Mesenteric fat pad (tissue), 1 donor: Measurements from ENCODE around the gene LRRC36. TPM values are rescaled to one million over a fixed set of nuclear protein-coding genes. Genes with fewer than 3 reads are reported as not detected.

Experiments
- DNase-seq: peaks from one replicate; pipeline ENCODE4 v3.0.0-alpha.2; 2020; ENCODE audit warnings: low spot score
- long read RNA-seq: library from polyadenylated mRNA; unstranded; transcript quantifications from one replicate; pipeline ENCODE4 v2.0.0, GENCODE V29; 2020
- total RNA-seq: library from RNA; stranded (reverse); fragmentation: NEBNext Ultra II Directional; extraction: Animal tissue kit (Norgen Biotek cat#: 25700); gene quantifications from one replicate; pipeline ENCODE4 v1.2.1, GENCODE V29; 2021
- donor health status: DM: yes; HTN: yes; CAD: no.

LRRC36 gene, protein sequence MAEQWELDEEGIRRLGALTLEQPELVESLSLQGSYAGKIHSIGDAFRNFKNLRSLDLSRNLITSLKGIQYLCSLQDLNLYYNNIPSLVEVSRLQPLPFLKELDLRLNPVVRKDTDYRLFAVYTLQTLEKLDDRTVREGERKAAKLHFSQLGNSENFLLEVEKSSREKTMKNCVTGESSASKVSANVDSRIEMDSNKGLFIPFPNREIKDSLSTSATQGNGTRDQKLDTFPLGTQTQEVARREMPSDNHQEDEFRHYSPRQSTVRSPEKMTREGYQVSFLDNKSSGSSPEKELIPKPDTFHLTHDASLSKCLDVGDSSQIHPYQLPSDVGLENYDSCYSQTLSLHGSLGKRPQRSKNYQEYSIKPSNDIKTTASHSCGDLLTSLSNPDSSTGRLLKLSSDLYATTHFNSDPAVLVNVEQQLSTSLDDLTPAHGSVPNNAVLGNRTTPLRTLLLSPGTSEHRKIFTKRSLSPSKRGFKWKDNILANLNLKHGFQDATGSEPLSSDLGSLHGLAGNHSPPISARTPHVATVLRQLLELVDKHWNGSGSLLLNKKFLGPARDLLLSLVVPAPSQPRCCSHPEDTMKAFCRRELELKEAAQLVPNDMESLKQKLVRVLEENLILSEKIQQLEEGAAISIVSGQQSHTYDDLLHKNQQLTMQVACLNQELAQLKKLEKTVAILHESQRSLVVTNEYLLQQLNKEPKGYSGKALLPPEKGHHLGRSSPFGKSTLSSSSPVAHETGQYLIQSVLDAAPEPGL
- 0.22 TPM for total RNA-seq
- long read RNA-seq, partial matches to known transcripts: 0 of 1 reads
- long read RNA-seq, other reads (novel, unspliced or antisense): 1 of 1 reads

DNA sequence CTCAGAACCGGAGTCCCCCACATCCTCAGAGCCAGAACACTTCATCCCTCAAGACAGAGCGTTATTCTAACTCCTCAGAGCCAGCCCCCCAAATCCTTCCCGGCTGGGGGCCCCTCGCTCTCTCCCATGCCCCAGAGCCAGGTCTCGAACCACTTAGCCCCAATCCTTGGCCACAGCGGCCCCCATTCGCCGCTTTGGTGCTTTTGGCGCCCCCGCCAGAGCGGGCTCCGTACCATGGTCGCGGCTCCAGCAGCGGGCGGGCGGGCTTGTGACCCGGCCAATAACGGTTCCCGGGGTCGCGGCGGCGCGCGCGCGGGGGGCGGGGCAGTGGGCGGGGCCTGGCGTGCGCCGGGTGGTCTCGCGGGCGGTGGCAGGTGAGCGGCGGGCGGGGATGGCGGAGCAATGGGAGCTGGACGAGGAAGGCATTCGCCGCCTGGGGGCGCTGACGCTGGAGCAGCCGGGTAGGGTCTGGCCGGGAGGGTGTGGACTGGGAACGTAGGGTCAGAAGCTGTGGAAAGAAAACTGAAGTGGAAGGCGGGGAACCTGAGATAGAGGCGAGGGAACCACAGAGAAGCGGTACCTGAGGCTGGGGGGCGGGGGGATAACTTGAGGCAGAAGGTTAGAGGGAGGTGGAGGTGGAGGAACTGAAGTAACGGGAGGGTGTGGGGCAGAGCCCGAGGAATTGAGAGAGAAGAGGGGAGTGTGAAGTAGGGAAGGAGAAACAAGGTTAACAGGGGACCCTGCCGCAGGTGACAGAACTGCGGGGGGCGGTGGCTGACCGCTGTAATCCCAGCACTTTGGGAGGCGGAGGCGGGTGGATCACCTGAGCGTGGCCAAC is at the start of gene LRRC36, which contains the start of gene KCTD19:
Gene LRRC36, plus strand, starts transcription at position 344 of the 838 bp plus-strand sequence. Its CDS starts 48 bp downstream, at position 392.
Gene KCTD19, minus strand, starts transcription at position 270 of the 838 bp plus-strand sequence. Its CDS starts 34 bp downstream, at position 236.
- DNase-seq: peak; percentile 91

DNA sequence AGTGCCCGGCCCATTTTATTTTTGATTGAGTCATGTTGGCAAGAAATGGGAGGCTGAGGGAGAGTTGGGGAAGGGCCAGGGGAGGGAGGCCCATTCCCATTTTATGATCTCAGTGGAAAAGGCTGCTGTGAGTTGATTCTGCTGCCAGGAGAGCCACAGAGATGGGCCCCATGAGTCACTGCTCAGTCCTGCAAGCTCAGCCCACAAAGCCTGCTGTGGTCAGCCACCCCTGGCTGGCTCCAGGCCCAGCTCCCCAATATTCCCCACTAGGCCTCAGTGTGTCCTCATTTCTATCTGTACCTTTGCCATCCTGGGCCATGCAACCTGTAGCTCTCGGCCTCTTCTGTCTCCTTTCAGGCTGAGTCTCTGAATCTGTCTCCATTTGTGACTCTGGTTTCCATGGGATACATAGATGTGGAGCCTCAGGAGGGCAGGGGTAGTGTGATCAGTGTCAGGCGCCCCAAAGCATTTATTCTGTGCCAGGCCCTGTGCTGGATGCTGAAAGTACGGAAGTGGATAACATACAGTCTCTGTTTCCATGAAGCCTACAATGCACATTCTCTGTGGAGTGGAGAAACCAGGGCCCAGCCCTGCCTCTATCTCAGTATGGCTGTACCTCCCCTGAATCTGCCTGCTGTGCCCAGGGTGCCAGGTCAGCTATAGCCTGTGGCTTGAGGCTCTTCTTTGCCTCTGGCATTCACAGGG is 49.2 kb upstream of the LRRC36 start:
- no peak for DNase-seq

DNA sequence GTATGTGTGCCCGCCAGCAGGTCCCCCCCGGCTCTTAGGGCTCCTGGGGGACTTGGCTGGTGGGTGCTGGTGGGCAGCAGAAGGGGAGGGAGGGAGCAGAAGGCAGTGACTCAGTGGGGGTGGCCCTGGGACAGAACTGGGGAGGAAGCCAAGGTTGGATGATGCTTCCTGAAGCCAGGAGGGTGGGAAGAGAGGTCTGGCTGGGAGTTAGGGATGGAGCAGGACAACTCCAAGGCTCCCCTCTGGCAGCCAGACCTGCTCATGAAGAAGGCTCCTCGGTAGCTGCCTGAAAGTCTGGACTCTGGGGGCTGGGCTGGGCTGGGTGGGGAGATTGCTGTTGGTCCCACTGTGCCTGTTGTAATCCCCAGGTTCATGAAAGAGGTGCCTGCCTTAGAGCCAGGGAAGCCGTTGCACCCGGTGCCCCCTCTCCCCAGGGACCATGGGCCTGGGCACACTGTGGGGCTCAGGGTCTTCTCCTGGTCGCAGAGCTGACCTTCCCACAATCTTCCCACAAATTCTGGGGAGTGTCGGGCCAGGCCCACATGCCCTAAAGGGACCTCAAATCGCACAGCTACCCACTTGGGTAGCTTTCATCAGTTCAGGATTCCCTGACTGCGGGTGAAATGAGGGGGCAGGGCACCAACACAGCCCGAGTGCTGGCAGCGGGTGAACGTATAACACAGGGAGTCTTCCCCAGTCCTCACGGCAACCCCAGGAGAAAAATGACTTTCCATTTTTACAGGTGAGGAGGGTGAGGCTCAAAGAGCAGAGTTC is 48.4 kb upstream of the LRRC36 start:
- no peak for DNase-seq

DNA sequence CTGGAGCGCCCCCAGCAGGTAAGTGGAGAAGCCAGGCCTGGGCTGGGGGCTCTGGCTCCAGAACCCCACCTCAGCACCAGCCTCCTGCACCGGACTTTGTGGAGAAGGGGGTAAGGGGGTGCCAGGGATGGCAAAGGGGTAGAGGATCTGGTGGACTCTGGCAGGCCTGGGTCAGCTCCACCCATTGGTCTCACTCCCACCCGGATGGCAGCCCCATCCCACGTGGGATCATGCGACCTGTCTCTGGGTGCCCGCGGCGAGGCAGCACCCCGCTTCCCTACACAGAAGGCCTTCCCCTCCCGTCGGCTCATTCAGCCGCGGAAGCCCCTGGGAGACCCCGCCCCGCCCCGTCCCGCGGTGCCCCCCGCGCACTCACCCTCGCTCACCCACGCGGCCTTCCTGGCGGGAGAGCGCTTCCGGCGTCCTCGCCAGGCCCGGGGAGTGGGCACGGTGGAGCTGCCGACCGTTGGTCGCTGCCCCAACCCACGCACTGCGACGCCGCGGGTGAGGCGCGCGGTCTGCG is 47.8 kb upstream of the LRRC36 start:
- DNase-seq: no peak

DNA sequence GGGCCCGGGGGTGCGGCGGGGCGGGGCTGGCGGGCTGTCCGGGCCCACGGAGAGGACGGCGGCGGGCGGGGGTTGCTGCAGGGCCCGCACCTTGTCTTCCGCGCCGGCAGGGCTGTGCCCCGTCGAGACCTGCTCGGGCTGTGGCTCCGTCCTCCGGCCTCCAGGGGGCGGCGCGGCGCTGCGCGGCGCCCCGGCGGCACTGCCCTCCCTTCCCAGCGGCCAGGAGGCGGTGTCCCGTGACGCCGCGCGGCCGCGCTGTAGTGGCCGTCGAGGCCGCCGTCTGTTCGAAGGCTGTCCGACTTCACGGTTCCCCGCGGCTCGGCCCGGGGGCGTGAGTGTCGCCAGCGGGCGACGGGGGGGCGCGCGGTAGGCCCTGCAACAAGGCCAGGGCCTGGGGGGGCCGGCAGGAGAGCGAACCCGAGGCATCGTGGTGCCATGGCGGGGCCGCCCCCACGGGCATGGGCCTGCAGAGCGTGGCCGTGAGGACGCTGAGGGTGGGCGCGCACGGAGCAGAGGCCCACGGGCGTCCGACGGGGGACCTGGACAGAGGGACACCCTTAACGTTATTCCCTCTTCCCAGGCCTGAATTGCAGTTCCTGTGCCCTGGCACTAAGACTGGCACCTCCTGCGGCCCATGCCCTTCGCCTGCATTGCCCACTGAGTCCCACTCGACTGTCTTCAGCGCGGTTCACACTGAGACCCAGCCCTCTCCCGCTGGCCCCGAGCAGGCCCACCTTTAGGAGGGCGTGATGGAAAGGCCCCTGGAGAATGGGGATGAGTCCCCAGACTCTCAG is 47.1 kb upstream of the LRRC36 start, which contains the start of gene PLEKHG4:
Gene PLEKHG4, plus strand, starts transcription at position 237 of the 794 bp plus-strand sequence. Its CDS starts 513 bp downstream, at position 750.
- DNase-seq: peak; percentile 93

DNA sequence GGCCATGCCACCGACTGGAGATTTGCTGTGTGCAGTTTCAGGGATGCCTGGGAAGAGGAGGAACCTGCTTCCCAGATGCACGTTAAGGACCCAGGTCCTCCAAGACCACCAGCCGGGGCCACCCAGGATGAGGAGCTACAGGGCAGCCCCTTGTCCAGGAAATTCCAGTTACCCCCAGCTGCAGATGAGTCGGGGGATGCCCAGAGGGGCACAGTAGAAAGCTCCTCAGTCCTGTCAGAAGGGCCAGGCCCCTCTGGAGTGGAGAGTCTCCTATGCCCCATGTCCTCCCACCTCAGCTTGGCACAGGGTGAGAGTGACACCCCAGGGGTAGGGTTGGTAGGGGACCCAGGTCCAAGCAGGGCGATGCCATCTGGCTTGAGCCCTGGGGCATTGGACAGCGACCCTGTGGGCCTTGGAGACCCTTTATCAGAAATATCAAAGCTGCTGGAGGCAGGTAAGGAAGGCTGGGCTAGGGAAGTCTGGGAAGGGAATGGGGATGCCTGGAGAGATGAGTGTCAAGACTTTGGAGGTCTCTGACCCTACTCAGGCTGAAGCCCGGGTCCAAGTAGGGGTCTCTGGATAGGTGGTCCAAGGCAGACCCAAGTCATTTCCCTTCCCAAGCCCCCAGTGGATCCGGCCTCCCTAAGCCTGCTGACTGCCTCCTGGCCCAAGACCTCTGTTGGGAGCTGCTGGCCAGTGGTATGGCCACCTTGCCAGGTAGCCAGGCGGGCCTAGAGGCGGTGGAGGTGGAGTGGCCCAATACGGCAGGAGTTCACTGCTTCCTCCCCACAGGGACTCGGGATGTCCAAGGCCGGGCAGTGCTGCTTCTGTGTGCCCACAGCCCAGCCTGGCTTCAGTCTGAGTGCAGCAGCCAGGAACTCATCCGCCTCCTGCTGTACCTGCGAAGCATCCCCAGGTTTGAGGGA is 46.3 kb upstream of the LRRC36 start:
- no peak for DNase-seq

DNA sequence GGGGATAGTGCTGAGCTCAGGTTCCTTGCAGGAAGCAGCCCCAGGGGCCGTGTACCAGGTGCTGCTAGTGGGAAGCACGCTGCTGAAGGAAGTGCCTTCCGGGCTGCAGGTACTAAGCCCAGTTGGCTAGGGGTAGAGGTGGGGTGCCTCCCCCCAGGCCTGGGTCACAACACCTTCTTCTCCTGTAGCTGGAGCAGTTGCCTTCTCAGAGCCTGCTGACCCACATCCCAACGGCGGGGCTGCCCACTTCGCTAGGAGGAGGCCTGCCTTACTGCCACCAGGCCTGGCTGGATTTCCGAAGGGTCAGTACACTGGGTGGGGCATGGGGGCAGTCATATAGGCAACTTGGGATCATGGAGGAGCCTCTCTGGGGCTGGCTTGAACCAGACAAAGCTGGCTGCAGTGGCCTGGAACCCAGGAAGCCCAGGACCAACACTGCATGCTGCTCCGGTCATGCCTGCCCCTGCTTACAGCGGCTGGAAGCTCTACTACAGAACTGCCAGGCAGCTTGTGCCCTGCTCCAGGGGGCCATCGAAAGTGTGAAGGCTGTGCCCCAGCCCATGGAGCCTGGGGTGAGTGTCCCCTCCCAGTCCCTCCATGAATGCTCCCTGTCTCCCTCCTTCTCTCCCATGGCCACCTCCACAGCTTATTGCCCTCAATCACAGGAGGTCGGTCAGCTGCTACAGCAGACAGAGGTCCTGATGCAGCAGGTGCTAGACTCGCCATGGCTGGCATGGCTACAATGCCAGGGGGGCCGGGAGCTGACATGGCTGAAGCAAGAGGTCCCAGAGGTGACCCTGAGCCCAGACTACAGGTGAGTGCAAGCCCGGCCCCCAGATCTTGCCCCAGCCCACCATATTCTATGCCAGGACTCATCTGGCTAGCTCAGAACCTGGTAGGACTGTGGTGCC is 44.8 kb upstream of the LRRC36 start:
- no peak for DNase-seq

DNA sequence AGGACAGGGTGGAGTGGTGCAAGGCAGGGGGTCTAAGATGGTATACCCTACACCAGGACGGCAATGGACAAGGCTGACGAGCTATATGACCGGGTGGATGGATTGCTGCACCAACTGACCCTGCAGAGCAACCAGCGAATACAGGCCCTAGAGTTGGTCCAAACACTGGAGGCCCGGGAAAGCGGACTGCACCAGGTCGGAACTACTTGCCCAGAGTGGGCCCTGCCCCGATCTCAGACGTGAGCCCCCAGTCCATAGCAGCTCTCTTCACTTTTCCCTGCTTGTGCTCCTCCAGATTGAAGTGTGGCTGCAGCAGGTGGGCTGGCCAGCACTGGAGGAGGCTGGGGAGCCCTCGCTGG is 44.2 kb upstream of the LRRC36 start:
- DNase-seq: no peak

DNA sequence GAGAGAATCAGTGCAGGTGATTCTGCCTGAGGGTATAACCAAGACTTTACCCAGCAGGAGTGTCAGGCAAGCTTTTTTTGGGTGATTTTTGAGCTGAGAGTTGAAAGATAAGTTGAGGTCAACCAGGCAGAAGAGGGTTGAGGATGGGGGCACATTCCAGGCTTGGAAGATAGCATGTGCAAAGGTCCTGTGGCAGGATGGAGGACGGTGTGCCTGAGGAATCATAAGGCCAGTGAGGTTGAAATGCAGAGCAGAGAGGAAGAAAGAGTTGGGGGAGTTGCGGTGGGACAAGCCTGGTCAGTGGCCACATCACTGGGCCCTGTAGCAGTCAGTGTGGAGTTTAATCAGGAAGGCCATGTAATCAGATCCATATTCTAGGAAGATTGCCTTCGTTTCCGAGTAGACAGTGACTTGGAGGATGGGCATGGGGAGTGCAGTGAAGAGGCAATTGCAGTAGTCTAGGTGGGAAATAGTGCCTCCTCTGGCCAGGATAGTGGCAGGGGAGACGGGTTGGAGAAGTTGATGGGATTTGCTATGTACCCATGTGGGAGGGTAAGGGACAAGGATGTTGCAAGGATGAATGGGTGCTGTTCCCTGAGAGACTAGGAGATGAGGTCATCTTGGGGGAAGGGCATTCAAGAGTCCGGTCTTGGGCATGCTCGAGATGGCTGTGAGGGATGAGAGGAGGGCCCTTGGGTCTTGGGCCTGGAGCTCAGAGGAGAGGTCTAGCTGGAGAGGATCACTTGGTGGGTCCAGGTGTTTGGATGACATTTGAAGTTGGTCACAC is 43.4 kb upstream of the LRRC36 start:
- DNase-seq: no peak

DNA sequence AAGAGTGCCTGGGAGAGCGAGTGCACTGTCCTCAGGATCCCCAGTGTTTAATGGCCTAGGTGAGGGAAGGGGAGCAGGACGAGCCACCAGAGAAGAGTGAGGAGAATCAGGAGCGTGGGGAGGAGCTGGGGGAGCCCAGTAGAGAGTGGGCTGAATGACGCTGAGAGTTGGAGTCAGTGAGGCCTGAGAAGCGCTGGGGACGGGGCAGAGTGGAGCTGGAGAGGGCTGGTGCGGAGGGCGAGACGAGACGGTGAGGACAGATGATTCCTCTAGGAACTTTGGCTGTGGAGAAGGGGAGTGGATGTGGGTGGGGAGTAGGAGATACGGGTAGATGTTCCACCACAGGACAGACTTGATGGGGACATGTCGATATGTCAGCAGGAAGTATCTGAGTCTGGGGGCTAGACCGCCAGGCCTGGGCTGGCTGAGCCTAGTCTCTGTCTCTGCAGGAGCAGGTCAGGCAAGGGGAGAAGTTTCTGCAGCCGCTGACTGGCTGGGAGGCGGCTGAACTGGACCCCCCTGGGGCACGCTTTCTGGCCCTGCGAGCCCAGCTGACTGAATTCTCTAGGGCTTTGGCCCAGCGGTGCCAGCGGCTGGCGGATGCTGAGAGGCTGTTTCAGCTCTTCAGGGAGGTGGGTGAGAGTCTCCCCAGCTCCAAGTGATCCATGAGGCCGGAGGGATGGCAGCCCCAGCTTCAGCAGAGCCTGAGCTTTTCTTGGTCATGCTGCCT is 42.6 kb upstream of the LRRC36 start:
- no peak for DNase-seq

DNA sequence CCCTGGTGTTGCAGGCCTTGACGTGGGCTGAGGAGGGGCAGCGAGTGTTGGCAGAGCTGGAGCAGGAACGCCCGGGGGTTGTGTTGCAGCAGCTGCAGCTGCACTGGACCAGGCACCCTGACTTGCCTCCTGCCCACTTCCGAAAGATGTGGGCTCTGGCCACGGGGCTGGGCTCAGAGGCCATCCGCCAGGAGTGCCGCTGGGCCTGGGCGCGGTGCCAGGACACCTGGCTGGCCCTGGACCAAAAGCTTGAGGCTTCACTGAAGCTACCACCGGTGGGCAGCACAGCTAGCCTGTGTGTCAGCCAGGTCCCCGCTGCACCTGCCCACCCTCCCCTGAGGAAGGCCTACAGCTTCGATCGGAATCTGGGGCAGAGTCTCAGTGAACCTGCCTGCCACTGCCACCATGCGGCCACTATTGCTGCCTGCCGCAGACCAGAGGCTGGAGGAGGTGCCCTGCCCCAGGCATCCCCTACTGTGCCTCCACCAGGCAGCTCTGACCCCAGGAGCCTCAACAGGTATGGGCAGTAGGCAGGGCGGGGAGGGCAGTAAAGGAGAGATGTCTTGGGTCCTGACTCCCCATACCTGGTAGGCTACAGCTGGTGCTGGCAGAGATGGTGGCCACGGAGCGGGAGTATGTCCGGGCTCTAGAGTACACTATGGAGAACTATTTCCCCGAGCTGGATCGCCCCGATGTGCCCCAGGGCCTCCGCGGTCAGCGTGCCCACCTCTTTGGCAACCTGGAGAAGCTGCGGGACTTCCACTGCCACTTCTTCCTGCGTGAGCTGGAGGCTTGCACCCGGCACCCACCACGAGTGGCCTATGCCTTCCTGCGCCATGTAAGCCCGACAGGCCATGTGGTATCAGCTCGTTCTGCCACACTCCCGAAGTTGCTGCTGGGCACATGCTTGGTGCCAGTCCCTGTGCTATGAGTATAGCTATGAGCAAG is 41.6 kb upstream of the LRRC36 start:
- no peak for DNase-seq

DNA sequence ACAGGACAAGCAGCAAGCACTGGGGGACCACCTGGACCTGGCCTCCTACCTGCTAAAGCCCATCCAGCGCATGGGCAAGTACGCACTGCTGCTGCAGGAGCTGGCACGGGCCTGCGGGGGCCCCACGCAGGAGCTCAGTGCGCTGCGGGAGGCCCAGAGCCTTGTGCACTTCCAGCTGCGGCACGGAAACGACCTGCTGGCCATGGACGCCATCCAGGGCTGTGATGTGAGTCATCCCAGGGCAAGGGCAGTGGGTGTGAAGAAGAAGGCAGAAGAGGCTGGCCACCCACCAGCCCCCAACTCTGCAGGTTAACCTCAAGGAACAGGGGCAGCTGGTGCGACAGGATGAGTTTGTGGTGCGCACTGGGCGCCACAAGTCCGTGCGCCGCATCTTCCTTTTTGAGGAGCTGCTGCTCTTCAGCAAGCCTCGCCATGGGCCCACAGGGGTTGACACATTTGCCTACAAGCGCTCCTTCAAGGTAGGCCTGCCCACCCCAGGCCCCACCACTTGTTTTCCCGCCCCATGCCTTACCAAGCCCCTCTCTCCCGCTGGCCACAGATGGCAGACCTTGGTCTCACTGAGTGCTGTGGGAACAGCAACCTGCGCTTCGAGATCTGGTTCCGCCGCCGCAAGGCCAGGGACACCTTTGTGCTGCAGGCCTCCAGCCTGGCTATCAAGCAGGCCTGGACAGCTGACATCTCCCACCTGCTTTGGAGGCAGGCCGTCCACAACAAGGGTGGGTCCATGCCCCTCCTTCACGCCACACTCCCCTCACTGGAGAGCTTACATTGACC is 40.0 kb upstream of the LRRC36 start:
- no peak for DNase-seq

DNA sequence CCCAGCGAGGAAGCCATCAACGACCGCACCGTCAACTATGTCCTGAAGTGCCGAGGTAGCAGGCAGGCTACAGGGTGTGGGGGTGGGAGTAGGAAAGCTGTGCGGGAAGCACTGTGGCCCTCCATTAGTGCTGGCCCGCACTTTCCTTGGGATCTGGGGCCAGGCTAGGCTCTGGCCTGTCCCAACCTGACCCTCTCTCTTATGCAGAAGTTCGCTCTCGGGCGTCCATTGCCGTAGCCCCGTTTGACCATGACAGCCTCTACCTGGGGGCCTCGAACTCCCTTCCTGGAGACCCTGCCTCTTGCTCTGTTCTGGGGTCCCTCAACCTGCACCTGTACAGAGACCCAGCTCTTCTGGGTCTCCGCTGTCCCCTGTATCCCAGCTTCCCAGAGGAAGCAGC is 38.7 kb upstream of the LRRC36 start:
- no peak for DNase-seq
